GM23248 (cell line): ENCODE measurements around the gene RAB8B.

ENCODE experiments used
- EZH2 ChIP-seq: fragments of 200-600 bp; sonication (generic); IDR thresholded peaks from 2 replicates; pipeline ENCODE4 v1.6.1; 2018; ENCODE audit warnings: antibody characterized with exemption, mild to moderate bottlenecking; ENCODE audit not compliant: insufficient read depth, poor library complexity, severe bottlenecking
- EZH2phosphoT487 ChIP-seq: fragments of 200-600 bp; sonication (generic); IDR thresholded peaks from 2 replicates; pipeline ENCODE4 v1.6.1; 2018; ENCODE audit warnings: antibody characterized with exemption, moderate library complexity, mild to moderate bottlenecking, low read depth; ENCODE audit not compliant: insufficient read depth

GRCh38 chr15:63288342-63288741, 98.9 kb downstream of the RAB8B start:
- no peak for TF ChIP-seq EZH2phosphoT487
- no peak for TF ChIP-seq EZH2
